Astrocyte of the cerebellum (primary cell): ENCODE measurements around the gene ATP11C.

Experiments used
- DNase-seq: peaks from one replicate; pipeline ENCODE4 v3.0.0-alpha.2; 2011; ENCODE audit warnings: low read depth
- H3K4me3 ChIP-seq: 2 replicates; pipeline ENCODE4 v1.5.1; 2011; ENCODE audit warnings: mild to moderate bottlenecking, low read depth, low read length, moderate library complexity
- in situ Hi-C: cut with HindIII; loops from 2 replicates; pipeline ENCODE4 v1.10.0; 2017; ENCODE audit warnings: low sequenced_read_pairs
- TF ChIP-seq, protein P1 (sequence below): IDR thresholded peaks from 2 replicates; pipeline ENCODE4 v1.5.1; 2012; ENCODE audit warnings: low read length, low read depth, moderate library complexity, mild to moderate bottlenecking; ENCODE audit errors: missing control alignments

The ATP11C gene

GRCh38 chrX:139890991-139891700 is 41.7 kb downstream of the ATP11C start:
- DNase-seq: no peak
- TF ChIP-seq, protein P1, sequence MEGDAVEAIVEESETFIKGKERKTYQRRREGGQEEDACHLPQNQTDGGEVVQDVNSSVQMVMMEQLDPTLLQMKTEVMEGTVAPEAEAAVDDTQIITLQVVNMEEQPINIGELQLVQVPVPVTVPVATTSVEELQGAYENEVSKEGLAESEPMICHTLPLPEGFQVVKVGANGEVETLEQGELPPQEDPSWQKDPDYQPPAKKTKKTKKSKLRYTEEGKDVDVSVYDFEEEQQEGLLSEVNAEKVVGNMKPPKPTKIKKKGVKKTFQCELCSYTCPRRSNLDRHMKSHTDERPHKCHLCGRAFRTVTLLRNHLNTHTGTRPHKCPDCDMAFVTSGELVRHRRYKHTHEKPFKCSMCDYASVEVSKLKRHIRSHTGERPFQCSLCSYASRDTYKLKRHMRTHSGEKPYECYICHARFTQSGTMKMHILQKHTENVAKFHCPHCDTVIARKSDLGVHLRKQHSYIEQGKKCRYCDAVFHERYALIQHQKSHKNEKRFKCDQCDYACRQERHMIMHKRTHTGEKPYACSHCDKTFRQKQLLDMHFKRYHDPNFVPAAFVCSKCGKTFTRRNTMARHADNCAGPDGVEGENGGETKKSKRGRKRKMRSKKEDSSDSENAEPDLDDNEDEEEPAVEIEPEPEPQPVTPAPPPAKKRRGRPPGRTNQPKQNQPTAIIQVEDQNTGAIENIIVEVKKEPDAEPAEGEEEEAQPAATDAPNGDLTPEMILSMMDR: no peak
- in situ Hi-C loops: no loop called here
- no peak overlapping the region for H3K4me3 ChIP-seq

DNA sequence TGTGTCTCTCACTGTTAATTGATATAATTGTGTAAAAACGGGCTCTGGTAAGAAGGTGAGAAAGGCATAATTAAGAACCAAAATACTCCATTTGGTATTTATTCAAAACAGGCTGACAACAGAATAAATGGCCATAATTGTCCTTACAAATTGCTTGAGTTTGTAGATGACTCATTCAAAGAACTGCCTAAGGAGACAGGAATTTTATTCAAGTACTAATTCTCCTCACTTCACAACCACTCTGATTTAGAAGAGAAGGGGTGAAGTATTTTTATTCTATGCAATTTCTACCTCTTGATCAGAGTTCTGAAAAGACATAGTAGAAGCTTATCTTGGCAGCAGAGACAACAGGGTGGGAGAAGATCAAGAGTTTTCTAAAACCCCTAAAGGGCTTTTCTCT is 43.1 kb downstream of the ATP11C start:
- DNase-seq: no peak
- TF ChIP-seq, protein P1: no peak
- in situ Hi-C loops: no loop called here
- H3K4me3 ChIP-seq: no peak overlapping the region

DNA sequence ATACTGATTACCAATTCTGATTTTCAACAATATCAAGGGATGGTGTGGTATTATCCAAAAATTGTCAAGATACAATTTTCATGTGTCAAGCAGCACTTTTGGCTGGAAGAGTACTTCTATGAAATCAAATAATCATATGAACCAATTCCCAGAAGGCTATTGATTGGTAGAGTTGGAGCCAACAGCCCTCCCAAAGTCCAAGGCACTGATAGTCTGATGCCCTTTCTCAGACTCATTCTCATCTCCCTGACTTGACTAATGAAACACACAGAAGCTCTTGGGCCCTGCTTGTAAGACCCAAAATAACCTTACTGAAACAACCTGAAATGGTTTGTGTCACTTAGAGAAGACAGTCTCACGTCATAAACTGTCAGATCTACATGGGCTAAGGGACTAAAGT is 48.9 kb downstream of the ATP11C start:
- in situ Hi-C loops: no loop called here
- no peak for DNase-seq
- no peak overlapping the region for H3K4me3 ChIP-seq
- TF ChIP-seq, protein P1: no peak

- DNase-seq: no peak
- TF ChIP-seq, protein P1: no peak
- in situ Hi-C loops: no loop called here
- no peak overlapping the region for H3K4me3 ChIP-seq
Measured at GRCh38 chrX:139882299-139882698, 50.6 kb downstream of the ATP11C start.

DNA sequence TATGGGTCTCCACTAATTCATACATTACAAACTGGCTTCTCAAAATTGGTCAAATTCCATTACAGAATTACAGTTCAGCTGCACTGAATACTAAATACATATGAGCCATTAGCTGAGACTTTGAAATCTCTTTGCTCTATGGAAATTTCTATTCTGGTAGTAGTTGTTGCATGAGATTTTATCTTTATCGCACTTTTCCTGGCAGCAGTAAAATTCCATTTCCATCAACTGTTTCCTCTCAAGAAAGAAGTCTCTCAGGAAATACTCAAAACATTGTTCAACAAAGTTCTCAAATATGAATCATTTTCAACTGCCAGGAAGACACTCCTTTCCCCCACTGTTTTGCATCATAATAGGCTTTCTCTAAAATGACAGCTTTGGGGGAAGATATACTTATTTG is 51.3 kb downstream of the ATP11C start:
- TF ChIP-seq, protein P1: no peak
- no peak for DNase-seq
- no peak overlapping the region for H3K4me3 ChIP-seq
- in situ Hi-C loops: no loop called here

GRCh38 chrX:139881130-139881529 is 51.7 kb downstream of the ATP11C start:
- H3K4me3 ChIP-seq: no peak overlapping the region
- TF ChIP-seq, protein P1: no peak
- in situ Hi-C loops: no loop called here
- no peak for DNase-seq
